OCI-LY1 (cell line): ENCODE measurements around the gene CCNYL1.

Source experiments
- EZH2 ChIP-seq: fragments of 200-600 bp; sonication (generic), shearing (Covaris generic); IDR thresholded peaks from 2 replicates; pipeline ENCODE4 v1.8.0; 2017; ENCODE audit warnings: borderline replicate concordance, mixed run types, mild to moderate bottlenecking, antibody characterized with exemption, low read length, moderate library complexity, mixed read lengths
- TF ChIP-seq, protein P1 (sequence below): fragments of 200-600 bp; sonication (generic), shearing (Covaris generic); IDR thresholded peaks from 2 replicates; pipeline ENCODE4 v1.5.1; 2017; ENCODE audit warnings: mild to moderate bottlenecking, antibody characterized with exemption, low read length, moderate library complexity, mixed read lengths

DNA sequence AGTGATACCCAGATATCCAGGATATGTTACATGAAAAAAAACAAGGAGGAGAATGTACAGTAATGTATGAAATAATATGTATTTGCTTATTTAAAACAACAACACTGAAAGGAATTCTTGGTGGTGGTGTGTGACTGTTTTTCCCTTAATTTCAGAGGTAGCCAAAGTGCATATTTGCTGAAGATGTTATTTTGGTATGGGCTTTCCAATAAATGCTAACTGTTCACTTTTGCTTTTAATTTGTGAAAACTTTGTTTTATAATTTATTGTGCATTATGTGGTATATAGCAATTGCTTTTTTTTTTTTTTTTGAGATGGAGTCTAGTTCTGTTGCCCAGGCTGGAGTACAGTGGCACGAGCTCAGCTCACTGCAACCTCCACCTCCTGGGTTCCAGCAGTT, 7.6 kb downstream of the CCNYL1 start:
- TF ChIP-seq, protein P1, sequence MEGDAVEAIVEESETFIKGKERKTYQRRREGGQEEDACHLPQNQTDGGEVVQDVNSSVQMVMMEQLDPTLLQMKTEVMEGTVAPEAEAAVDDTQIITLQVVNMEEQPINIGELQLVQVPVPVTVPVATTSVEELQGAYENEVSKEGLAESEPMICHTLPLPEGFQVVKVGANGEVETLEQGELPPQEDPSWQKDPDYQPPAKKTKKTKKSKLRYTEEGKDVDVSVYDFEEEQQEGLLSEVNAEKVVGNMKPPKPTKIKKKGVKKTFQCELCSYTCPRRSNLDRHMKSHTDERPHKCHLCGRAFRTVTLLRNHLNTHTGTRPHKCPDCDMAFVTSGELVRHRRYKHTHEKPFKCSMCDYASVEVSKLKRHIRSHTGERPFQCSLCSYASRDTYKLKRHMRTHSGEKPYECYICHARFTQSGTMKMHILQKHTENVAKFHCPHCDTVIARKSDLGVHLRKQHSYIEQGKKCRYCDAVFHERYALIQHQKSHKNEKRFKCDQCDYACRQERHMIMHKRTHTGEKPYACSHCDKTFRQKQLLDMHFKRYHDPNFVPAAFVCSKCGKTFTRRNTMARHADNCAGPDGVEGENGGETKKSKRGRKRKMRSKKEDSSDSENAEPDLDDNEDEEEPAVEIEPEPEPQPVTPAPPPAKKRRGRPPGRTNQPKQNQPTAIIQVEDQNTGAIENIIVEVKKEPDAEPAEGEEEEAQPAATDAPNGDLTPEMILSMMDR, result no peak
- TF ChIP-seq EZH2, result no peak
